H9 (cell line): ENCODE data around the gene TSPAN11. TPM values are rescaled to one million over a fixed set of nuclear protein-coding genes. Genes with fewer than 3 reads are reported as not detected.

Experiments used
- DNase-seq: peaks from one replicate; pipeline ENCODE4 v3.0.0-alpha.2; 2017
- H2AFZ ChIP-seq: one replicate; pipeline ENCODE4 v1.6.1; 2013; ENCODE audit warnings: mild to moderate bottlenecking, low read length, control low read depth, moderate library complexity
- H2AK5ac ChIP-seq: 2 replicates; pipeline ENCODE4 v1.6.1; 2013; ENCODE audit warnings: low read length, control low read depth, mixed read lengths; ENCODE audit not compliant: insufficient read length
- H2BK120ac ChIP-seq: one replicate; pipeline ENCODE4 v1.6.1; 2013; ENCODE audit warnings: low read depth, mild to moderate bottlenecking, low read length, control low read depth, inconsistent platforms; ENCODE audit not compliant: poor library complexity, severe bottlenecking
- H2BK12ac ChIP-seq: 2 replicates; pipeline ENCODE4 v1.6.1; 2013; ENCODE audit warnings: low read length, control low read depth, mixed read lengths, low read depth; ENCODE audit not compliant: insufficient read length
- H2BK15ac ChIP-seq: 2 replicates; pipeline ENCODE4 v1.6.1; 2013; ENCODE audit warnings: low read depth, low read length, control low read depth
- H2BK20ac ChIP-seq: one replicate; pipeline ENCODE4 v1.6.1; 2013; ENCODE audit warnings: low read depth, mild to moderate bottlenecking, low read length, control low read depth, inconsistent platforms; ENCODE audit not compliant: poor library complexity, severe bottlenecking
- H2BK5ac ChIP-seq: 2 replicates; pipeline ENCODE4 v1.6.1; 2013; ENCODE audit warnings: low read length, control low read depth, mixed read lengths; ENCODE audit not compliant: insufficient read length
- H3K14ac ChIP-seq: 2 replicates; pipeline ENCODE4 v1.6.1; 2013; ENCODE audit warnings: low read length, control low read depth; ENCODE audit not compliant: insufficient read depth
- H3K18ac ChIP-seq: 2 replicates; pipeline ENCODE4 v1.6.1; 2013; ENCODE audit warnings: low read depth, mild to moderate bottlenecking, mixed read lengths, low read length, control low read depth; ENCODE audit not compliant: insufficient read length
- H3K23ac ChIP-seq: 2 replicates; pipeline ENCODE4 v1.6.1; 2013; ENCODE audit warnings: low read length, control low read depth, mixed read lengths, low read depth; ENCODE audit not compliant: insufficient read length
- H3K23me2 ChIP-seq: 2 replicates; pipeline ENCODE4 v1.6.1; 2013; ENCODE audit warnings: low read depth, mild to moderate bottlenecking, mixed read lengths, low read length, control low read depth; ENCODE audit not compliant: insufficient read length, poor library complexity, severe bottlenecking
- H3K27ac ChIP-seq: 2 replicates; pipeline ENCODE4 v1.5.1; 2013; ENCODE audit warnings: low read length, control low read depth, mixed read lengths, low read depth; ENCODE audit not compliant: insufficient read length
- H3K27me3 ChIP-seq: 2 replicates; pipeline ENCODE4 v1.6.1; 2013; ENCODE audit warnings: low read length, control low read depth, inconsistent platforms; ENCODE audit not compliant: insufficient read depth
- H3K4ac ChIP-seq: 2 replicates; pipeline ENCODE4 v1.6.1; 2013; ENCODE audit warnings: low read depth, mild to moderate bottlenecking, control low read depth, inconsistent platforms, low read length, moderate library complexity
- H3K4me1 ChIP-seq: 2 replicates; pipeline ENCODE4 v1.6.1; 2013; ENCODE audit warnings: low read length, control low read depth, inconsistent platforms; ENCODE audit not compliant: insufficient read depth
- H3K4me2 ChIP-seq: 2 replicates; pipeline ENCODE4 v1.6.1; 2013; ENCODE audit warnings: low read length, control low read depth, mixed read lengths; ENCODE audit not compliant: insufficient read length, insufficient read depth
- H3K56ac ChIP-seq: 2 replicates; pipeline ENCODE4 v1.6.1; 2013; ENCODE audit warnings: low read depth, mild to moderate bottlenecking, mixed read lengths, low read length, control low read depth; ENCODE audit not compliant: insufficient read length
- H3K79me1 ChIP-seq: 2 replicates; pipeline ENCODE4 v1.6.1; 2013; ENCODE audit warnings: low read depth, mild to moderate bottlenecking, moderate library complexity, low read length, control low read depth, inconsistent platforms; ENCODE audit not compliant: insufficient read depth, poor library complexity, severe bottlenecking
- H3K79me2 ChIP-seq: 2 replicates; pipeline ENCODE4 v1.6.1; 2013; ENCODE audit warnings: low read length, control low read depth, inconsistent platforms; ENCODE audit not compliant: insufficient read depth
- H3K9ac ChIP-seq: 2 replicates; pipeline ENCODE4 v1.6.1; 2013; ENCODE audit warnings: low read length, control low read depth, mixed read lengths; ENCODE audit not compliant: insufficient read length; ENCODE audit errors: extremely low read depth
- H3K9me3 ChIP-seq: one replicate; pipeline ENCODE4 v1.6.1; 2013; ENCODE audit warnings: low read depth, low read length, inconsistent platforms; ENCODE audit not compliant: control insufficient read depth
- H3T11ph ChIP-seq: one replicate; pipeline ENCODE4 v1.6.1; 2013; ENCODE audit warnings: mild to moderate bottlenecking, low read length, control low read depth, inconsistent platforms
- H4K20me1 ChIP-seq: one replicate; pipeline ENCODE4 v1.6.1; 2013; ENCODE audit not compliant: control insufficient read depth, insufficient read length, insufficient read depth
- H4K5ac ChIP-seq: 2 replicates; pipeline ENCODE4 v1.6.1; 2013; ENCODE audit warnings: low read depth, mild to moderate bottlenecking, mixed read lengths, low read length, control low read depth; ENCODE audit not compliant: insufficient read length
- H4K8ac ChIP-seq: replicated peaks from 2 replicates; pipeline ENCODE4 v1.6.1; 2013; ENCODE audit warnings: low read length, control low read depth, mixed read lengths, low read depth; ENCODE audit not compliant: insufficient read length
- H4K91ac ChIP-seq: 2 replicates; pipeline ENCODE4 v1.6.1; 2013; ENCODE audit warnings: low read depth, mild to moderate bottlenecking, moderate library complexity, mixed read lengths, low read length, control low read depth; ENCODE audit not compliant: insufficient read length
- H3K27ac Mint-ChIP-seq, 3 experiments: 2 replicates in 2 of 3; 3 replicates in 1 of 3; pipeline ENCODE4 v1.8.0; 2020 to 2021; ENCODE audit warnings: mixed read lengths in 3 of 3, mild to moderate bottlenecking in 1 of 3, moderate library complexity in 1 of 3
- H3K27me3 Mint-ChIP-seq: 2 replicates; pipeline ENCODE4 v1.8.0; 2021; ENCODE audit warnings: low read depth, mild to moderate bottlenecking, moderate library complexity, mixed read lengths
- H3K36me3 Mint-ChIP-seq, 3 experiments: 2 replicates in 2 of 3; 3 replicates in 1 of 3; pipeline ENCODE4 v1.8.0; 2020 to 2021; ENCODE audit warnings: low read depth in 3 of 3, mixed read lengths in 3 of 3; ENCODE audit not compliant: insufficient read depth in 1 of 3
- H3K4me1 Mint-ChIP-seq, 2 experiments: 2 replicates each; pipeline ENCODE4 v1.8.0; 2020; ENCODE audit warnings: mixed read lengths in 2 of 2
- H3K4me3 Mint-ChIP-seq, 2 experiments: 2 replicates in 1 of 2; 3 replicates in 1 of 2; pipeline ENCODE4 v1.8.0; 2020 to 2021; ENCODE audit warnings: mild to moderate bottlenecking in 2 of 2, mixed read lengths in 2 of 2, moderate library complexity in 1 of 2
- H3K9me3 Mint-ChIP-seq, 2 experiments: 2 replicates in 1 of 2; 3 replicates in 1 of 2; pipeline ENCODE4 v1.8.0; 2020; ENCODE audit warnings: mild to moderate bottlenecking in 2 of 2, mixed read lengths in 2 of 2, moderate library complexity in 1 of 2
- CTCF ChIP-seq: fragments of 200-600 bp; sonication (generic); conservative IDR thresholded peaks from 3 replicates; pipeline ENCODE4 v1.8.0; 2021; ENCODE audit warnings: antibody characterized with exemption, mild to moderate bottlenecking
- WGBS: extraction: QIAGEN DNeasy Blood & Tissue Kit; methylation state at CpG from one replicate; pipeline ENCODE4 v1.1.7; 2013; ENCODE audit warnings: missing lambda C conversion rate, low lambda C conversion rate, mixed read lengths; ENCODE audit not compliant: insufficient read length; ENCODE audit errors: extremely low coverage; 5-methylcytosine and 5-hydroxymethylcytosine counted together
- total RNA-seq: library from RNA; stranded (reverse); gene quantifications from 2 replicates; pipeline ENCODE4 v1.2.1, GENCODE V29; 2021

Gene TSPAN11
- total RNA-seq, 1 experiment from 2014 or later: 4.2 TPM

GRCh38 chr12:30972035-30972434 lies 45.5 kb downstream of the TSPAN11 start:
- H3K4me1 Mint-ChIP-seq: peaks cover 15 to 17% of the 10 kb centered on the region in 2 experiments
- Histone ChIP-seq H3K14ac (no peak overlapping the region), H3K79me2 (no peaks in the 10 kb centered on the region), H3K18ac (no peak overlapping the region), H2AFZ (no peak overlapping the region), H4K8ac (no peak overlapping the region), H3T11ph (no peak overlapping the region), H3K4ac (no peak overlapping the region), H4K20me1 (no peaks in the 10 kb centered on the region), H3K27me3 (0 out of 2 replicates have a peak, but pooled peaks cover 3% of the 10 kb centered on the region), H2BK15ac (no peak overlapping the region), H2BK12ac (no peak overlapping the region), H2AK5ac (no peak overlapping the region), H3K27ac (no peak overlapping the region), H4K91ac (no peak overlapping the region), H4K5ac (no peak overlapping the region), H2BK20ac (no peak overlapping the region), H2BK120ac (no peak overlapping the region), H3K23me2 (no peaks in the 10 kb centered on the region), H3K56ac (no peak overlapping the region), H3K9ac (no peak overlapping the region), H3K4me1 (no peaks in the 10 kb centered on the region; the same call in 1 of the 2 replicates), H3K23ac (no peak overlapping the region), H3K4me2 (no peak overlapping the region), H3K79me1 (no peaks in the 10 kb centered on the region), H2BK5ac (no peak overlapping the region), H3K9me3 (no peaks in the 10 kb centered on the region)
- H3K4me3 Mint-ChIP-seq: no peak overlapping the region; a peak in 1 of 5 replicates
- no peaks in the 10 kb centered on the region for H3K9me3 Mint-ChIP-seq
- TF ChIP-seq CTCF: no peak
- WGBS: no CpG with 5 or more reads among the region's 6 CpGs
- H3K27ac Mint-ChIP-seq: peak overlapping the region in 1 of 3 experiments; percentile 16; a peak in 2 of 7 replicates
- peaks cover 12% of the 10 kb centered on the region for H3K27me3 Mint-ChIP-seq
- no peak for DNase-seq
- H3K36me3 Mint-ChIP-seq: no peaks in the 10 kb centered on the region
